Neural cell (in vitro differentiated cells): ENCODE measurements around the gene ARHGAP4.

Experiments
- EP300 ChIP-seq: fragments of 450-650 bp; conservative IDR thresholded peaks from 2 replicates; pipeline ENCODE4 v1.6.1; 2014; ENCODE audit warnings: antibody characterized with exemption, mild to moderate bottlenecking, moderate library complexity; ENCODE audit not compliant: poor library complexity, severe bottlenecking
- EZH2 ChIP-seq: fragments of 200-600, 300-800 bp; shearing (Covaris generic), sonication (generic); IDR thresholded peaks from 2 replicates; pipeline ENCODE4 v1.6.1; 2014; ENCODE audit warnings: antibody characterized with exemption, low read length, borderline replicate concordance, mild to moderate bottlenecking; ENCODE audit not compliant: insufficient read depth, poor library complexity, severe bottlenecking
- RAD21 ChIP-seq: fragments of 450-650 bp; conservative IDR thresholded peaks from 2 replicates; pipeline ENCODE4 v1.6.1; 2014; ENCODE audit warnings: antibody characterized with exemption, mild to moderate bottlenecking, moderate library complexity
- REST ChIP-seq: IDR thresholded peaks from 2 replicates; pipeline ENCODE4 v1.6.1; 2012; ENCODE audit warnings: borderline replicate concordance
- TAF1 ChIP-seq: IDR thresholded peaks from 2 replicates; pipeline ENCODE4 v1.6.1; 2012; ENCODE audit warnings: low read depth
- TF ChIP-seq, protein P1 (sequence below): fragments of 450-650 bp; IDR thresholded peaks from 2 replicates; pipeline ENCODE4 v1.5.1; 2014; ENCODE audit warnings: antibody characterized with exemption, mild to moderate bottlenecking, moderate library complexity; ENCODE audit not compliant: poor library complexity, severe bottlenecking

DNA sequence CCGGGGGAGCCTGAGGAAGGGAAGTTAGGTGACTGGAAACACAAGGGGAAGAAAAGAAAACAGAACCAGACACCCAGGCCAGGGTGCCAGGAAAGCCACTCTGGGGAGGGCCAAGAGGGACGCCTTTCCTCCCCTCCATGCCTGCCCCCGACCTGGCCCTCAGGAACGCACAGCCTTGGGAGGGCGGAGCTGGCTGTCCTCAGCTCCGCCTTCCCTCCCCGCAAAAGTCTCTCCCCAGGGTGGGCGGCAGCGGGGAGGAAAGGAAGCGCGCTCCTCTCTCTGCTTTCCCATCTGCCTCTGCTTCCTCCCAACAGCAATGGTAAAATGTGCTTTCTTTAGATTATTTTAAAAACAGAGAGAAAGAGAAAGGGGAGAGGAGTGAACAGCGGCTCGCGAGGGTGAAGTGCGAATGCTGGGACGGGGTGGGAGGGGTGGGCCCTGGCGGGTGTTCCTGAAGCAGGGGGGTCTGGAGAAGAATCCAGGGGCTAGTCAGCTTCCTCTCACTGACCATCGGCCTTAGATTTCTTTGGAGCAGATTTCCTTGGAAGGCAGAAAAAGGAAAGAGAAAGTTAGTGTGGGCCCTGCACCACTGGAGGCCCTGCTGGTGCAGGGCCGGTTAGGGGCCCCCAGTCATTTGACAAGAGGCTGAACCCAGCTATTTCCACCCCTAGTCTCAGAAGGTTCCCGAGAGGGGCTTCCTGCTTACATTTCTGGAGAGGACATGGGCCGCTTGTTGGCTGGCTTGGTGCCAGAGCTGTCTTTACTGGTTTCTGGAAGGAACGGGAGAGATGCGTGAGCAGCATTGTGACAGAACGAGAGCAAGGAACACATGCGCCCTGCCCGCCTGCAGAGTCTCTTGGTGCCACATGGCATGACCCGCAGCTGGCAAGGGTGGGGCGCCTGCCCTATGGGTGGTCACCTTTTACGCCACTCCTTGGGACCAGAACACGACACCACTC is 23.1 kb upstream of the ARHGAP4 start:
- TF ChIP-seq, protein P1, sequence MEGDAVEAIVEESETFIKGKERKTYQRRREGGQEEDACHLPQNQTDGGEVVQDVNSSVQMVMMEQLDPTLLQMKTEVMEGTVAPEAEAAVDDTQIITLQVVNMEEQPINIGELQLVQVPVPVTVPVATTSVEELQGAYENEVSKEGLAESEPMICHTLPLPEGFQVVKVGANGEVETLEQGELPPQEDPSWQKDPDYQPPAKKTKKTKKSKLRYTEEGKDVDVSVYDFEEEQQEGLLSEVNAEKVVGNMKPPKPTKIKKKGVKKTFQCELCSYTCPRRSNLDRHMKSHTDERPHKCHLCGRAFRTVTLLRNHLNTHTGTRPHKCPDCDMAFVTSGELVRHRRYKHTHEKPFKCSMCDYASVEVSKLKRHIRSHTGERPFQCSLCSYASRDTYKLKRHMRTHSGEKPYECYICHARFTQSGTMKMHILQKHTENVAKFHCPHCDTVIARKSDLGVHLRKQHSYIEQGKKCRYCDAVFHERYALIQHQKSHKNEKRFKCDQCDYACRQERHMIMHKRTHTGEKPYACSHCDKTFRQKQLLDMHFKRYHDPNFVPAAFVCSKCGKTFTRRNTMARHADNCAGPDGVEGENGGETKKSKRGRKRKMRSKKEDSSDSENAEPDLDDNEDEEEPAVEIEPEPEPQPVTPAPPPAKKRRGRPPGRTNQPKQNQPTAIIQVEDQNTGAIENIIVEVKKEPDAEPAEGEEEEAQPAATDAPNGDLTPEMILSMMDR = no peak
- TF ChIP-seq REST (no peak), EP300 (no peak), EZH2 (no peak), RAD21 (no peak), TAF1 (no peak)
